IPS DF 6.9 (cell line): ENCODE measurements around the gene AP2A2.

Source experiments
- DNase-seq: peaks from one replicate; pipeline ENCODE4 v3.0.0-alpha.2; 2013; ENCODE audit warnings: low read depth, low spot score
- H3K27ac ChIP-seq: one replicate; pipeline ENCODE4 v1.5.1; 2013; ENCODE audit warnings: low read length, control low read depth
- H3K27me3 ChIP-seq: 2 replicates; pipeline ENCODE4 v1.6.1; 2013; ENCODE audit warnings: mild to moderate bottlenecking, low read length; ENCODE audit not compliant: control insufficient read depth, insufficient read depth
- H3K36me3 ChIP-seq: 2 replicates; pipeline ENCODE4 v1.6.1; 2013; ENCODE audit warnings: low read length; ENCODE audit not compliant: control insufficient read depth, insufficient read depth
- H3K4me1 ChIP-seq: 2 replicates; pipeline ENCODE4 v1.6.1; 2013; ENCODE audit warnings: low read length; ENCODE audit not compliant: control insufficient read depth, insufficient read depth
- H3K4me3 ChIP-seq: 2 replicates; pipeline ENCODE4 v1.5.1; 2013; ENCODE audit warnings: mild to moderate bottlenecking, low read length
- H3K9me3 ChIP-seq: 2 replicates; pipeline ENCODE4 v1.6.1; 2013; ENCODE audit warnings: low read length, inconsistent platforms; ENCODE audit not compliant: control insufficient read depth, insufficient read depth
- WGBS: extraction: QIAGEN DNeasy Blood & Tissue Kit; methylation state at CpG from one replicate; pipeline ENCODE4 v1.1.7; 2013; ENCODE audit warnings: mixed read lengths, missing lambda C conversion rate; ENCODE audit not compliant: insufficient read length, insufficient coverage; 5-methylcytosine and 5-hydroxymethylcytosine counted together

Gene AP2A2

DNA sequence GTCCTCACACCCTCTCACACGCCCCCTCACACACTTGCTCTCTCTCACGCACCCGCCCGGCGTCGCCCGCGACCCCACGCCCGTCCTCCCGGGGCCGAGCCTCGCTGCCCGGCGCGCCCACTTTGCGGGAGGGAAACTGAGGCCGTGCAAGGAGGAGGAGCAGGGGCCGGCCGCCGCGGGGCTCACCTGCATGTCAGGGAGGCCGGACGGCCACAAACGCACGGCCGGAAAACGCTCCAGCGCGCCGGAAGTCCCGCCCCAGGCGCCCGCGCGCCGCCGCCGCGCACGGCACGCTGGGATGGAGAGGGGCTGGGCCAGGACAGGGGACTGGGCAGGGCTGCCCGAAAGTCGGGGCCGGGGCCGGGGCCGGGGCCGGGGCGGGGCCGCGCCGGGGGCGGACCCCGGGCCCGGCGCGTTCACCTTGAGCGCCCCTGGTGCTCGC lies 15.1 kb upstream of the AP2A2 start, which contains the start of gene CHID1:
Gene CHID1, minus strand, starts transcription at position 222 of the 442 bp plus-strand sequence. CDS start 5,994 bp downstream, outside the sequence.
- peaks cover 2% of the 10 kb centered on the region; the same call in 1 of the 2 replicates for H3K4me1 ChIP-seq
- no peaks in the 10 kb centered on the region for H3K27me3 ChIP-seq
- no peak within 1 kb of the TSS for H3K27ac ChIP-seq
- no peaks in the 10 kb centered on the region for H3K36me3 ChIP-seq
- no peak for DNase-seq
- WGBS = no CpG with 5 or more reads among the region's 59 CpGs
- peak within 1 kb of the TSS; percentile 69 for H3K4me3 ChIP-seq
- H3K9me3 ChIP-seq = no peaks in the 10 kb centered on the region

GRCh38 chr11:911031-911889 lies 14.4 kb upstream of the AP2A2 start:
- no peaks in the 10 kb centered on the region for H3K27me3 ChIP-seq
- peaks cover 2% of the 10 kb centered on the region; the same call in 1 of the 2 replicates for H3K4me1 ChIP-seq
- H3K9me3 ChIP-seq = no peaks in the 10 kb centered on the region
- DNase-seq = no peak
- H3K4me3 ChIP-seq = peak overlapping the region; percentile 66
- no CpG with 5 or more reads among the region's 68 CpGs for WGBS
- H3K36me3 ChIP-seq = no peaks in the 10 kb centered on the region
- H3K27ac ChIP-seq = no peak overlapping the region

DNA sequence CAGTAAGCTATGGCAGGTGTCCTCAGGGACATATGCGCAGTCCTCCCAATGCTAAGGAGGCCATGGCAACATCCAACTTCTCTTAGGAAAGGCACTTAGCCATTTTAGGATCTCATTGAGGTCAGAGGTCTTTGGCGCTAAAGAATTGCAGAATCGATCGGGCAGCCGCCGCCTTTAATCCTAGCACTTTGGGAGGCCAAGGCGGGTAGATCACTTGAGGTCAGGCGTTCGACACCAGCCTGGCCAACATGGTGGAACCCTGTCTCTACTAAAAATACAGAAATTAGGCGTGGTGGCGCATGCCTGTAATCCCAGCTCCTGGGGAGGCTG lies 13.8 kb upstream of the AP2A2 start:
- no peaks in the 10 kb centered on the region for H3K27me3 ChIP-seq
- WGBS = no CpG with 5 or more reads among the region's 11 CpGs
- no peak for DNase-seq
- no peak overlapping the region for H3K4me3 ChIP-seq
- no peaks in the 10 kb centered on the region for H3K9me3 ChIP-seq
- H3K36me3 ChIP-seq = no peaks in the 10 kb centered on the region
- peaks cover 2% of the 10 kb centered on the region; the same call in 1 of the 2 replicates for H3K4me1 ChIP-seq
- H3K27ac ChIP-seq = no peak overlapping the region

GRCh38 chr11:912266-912665 lies 13.4 kb upstream of the AP2A2 start:
- Histone ChIP-seq H3K4me1 (peaks cover 2% of the 10 kb centered on the region; the same call in 1 of the 2 replicates), H3K9me3 (no peaks in the 10 kb centered on the region), H3K27ac (no peak overlapping the region), H3K4me3 (no peak overlapping the region), H3K27me3 (no peaks in the 10 kb centered on the region), H3K36me3 (no peaks in the 10 kb centered on the region)
- no peak for DNase-seq
- WGBS = no CpG with 5 or more reads among the region's 14 CpGs

GRCh38 chr11:913043-913442 lies 12.6 kb upstream of the AP2A2 start:
- no peaks in the 10 kb centered on the region for H3K27me3 ChIP-seq
- H3K4me1 ChIP-seq = peaks cover 2% of the 10 kb centered on the region; the same call in 1 of the 2 replicates
- WGBS = no CpG with 5 or more reads among the region's 4 CpGs
- no peaks in the 10 kb centered on the region for H3K9me3 ChIP-seq
- H3K27ac ChIP-seq = no peak overlapping the region
- no peak for DNase-seq
- no peak overlapping the region for H3K4me3 ChIP-seq
- H3K36me3 ChIP-seq = no peaks in the 10 kb centered on the region

DNA sequence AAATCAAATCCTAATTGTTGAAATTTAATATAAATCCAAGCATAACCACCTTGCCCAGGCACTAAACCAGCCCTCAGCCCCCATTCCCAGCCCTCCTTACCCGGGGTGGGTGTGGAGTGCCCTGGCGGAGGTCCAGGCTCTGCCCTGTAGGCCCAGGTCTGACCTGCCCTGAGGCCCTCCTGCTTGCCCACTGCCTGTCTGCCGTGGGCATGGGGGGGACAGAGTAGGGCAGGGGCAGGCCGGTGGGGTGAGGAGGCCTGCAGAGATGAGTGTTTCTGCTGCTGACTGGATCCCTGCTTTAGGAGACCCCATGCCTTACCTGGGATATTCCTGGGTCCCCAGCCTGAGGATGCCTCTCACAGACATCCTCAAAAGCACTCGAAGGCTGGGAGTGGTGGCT lies 11.5 kb upstream of the AP2A2 start:
- H3K4me3 ChIP-seq = no peak overlapping the region
- H3K27ac ChIP-seq = no peak overlapping the region
- peaks cover 2% of the 10 kb centered on the region; the same call in 1 of the 2 replicates for H3K4me1 ChIP-seq
- H3K36me3 ChIP-seq = no peaks in the 10 kb centered on the region
- H3K9me3 ChIP-seq = no peaks in the 10 kb centered on the region
- no peaks in the 10 kb centered on the region for H3K27me3 ChIP-seq
- no CpG with 5 or more reads among the region's 5 CpGs for WGBS
- DNase-seq = no peak

GRCh38 chr11:914747-915501 lies 10.7 kb upstream of the AP2A2 start:
- Histone ChIP-seq H3K27me3 (no peaks in the 10 kb centered on the region), H3K4me1 (peaks cover 2% of the 10 kb centered on the region; the same call in 1 of the 2 replicates), H3K4me3 (no peak overlapping the region), H3K9me3 (no peaks in the 10 kb centered on the region), H3K27ac (no peak overlapping the region), H3K36me3 (no peaks in the 10 kb centered on the region)
- WGBS = no CpG with 5 or more reads among the region's 21 CpGs
- no peak for DNase-seq

GRCh38 chr11:917426-917825 lies 8.2 kb upstream of the AP2A2 start:
- H3K27me3 ChIP-seq = no peaks in the 10 kb centered on the region
- no peak overlapping the region for H3K4me3 ChIP-seq
- no peaks in the 10 kb centered on the region for H3K9me3 ChIP-seq
- WGBS = no CpG with 5 or more reads among the region's 8 CpGs
- no peak overlapping the region for H3K27ac ChIP-seq
- H3K36me3 ChIP-seq = no peaks in the 10 kb centered on the region
- DNase-seq = no peak
- no peaks in the 10 kb centered on the region for H3K4me1 ChIP-seq

DNA sequence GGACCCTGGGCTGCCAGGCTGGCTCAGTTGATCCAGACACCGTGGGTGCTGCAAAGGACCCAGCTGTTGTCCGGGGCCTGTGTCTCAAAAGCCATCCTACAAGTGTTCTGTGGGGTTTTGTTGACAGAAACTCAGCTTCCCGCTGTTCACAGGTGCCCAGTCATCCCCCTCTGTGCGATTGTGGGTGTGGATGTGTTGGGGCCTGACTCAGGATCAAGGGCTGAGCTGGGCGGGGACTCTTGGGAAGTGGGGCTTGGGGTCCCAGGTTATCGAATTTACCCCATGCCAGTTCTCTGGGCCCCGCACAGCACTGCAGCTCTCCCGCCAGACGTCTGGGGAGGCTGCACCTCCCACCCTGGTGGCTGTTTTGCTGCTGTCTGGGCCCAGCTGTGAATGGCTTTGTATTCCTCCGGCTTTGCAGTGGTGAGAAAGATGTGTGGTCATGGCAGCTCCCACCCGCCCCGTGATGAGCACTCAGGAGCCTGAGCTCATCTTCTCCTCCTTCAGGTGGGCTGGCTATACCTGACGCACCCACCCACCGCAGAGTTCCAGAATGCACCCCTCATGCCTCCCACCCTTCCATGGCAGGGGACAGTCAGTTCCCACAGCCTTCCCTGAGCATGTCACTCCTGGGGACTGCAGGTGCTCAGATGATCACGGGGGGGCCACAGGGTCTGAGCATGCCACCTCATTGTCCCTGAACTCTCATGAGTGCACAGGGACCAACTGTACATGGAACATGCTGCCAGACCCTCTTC lies 3.6 kb upstream of the AP2A2 start:
- peaks cover 1% of the 10 kb centered on the region for H3K4me1 ChIP-seq
- H3K27ac ChIP-seq = no peak overlapping the region
- no peaks in the 10 kb centered on the region for H3K9me3 ChIP-seq
- no peaks in the 10 kb centered on the region for H3K36me3 ChIP-seq
- DNase-seq = no peak
- no peaks in the 10 kb centered on the region for H3K27me3 ChIP-seq
- no CpG with 5 or more reads among the region's 15 CpGs for WGBS
- no peak overlapping the region for H3K4me3 ChIP-seq
